K562 (cell line): ENCODE measurements around the gene OR2T4. TPM values are rescaled to one million over a fixed set of nuclear protein-coding genes. Genes with fewer than 3 reads are reported as not detected.

Source experiments
- ATAC-seq: fragments of 200-7000 bp; cut with Tn5 transposase; 3 replicates; pipeline ENCODE4 v1.9.1; 2020; ENCODE audit warnings: moderate library complexity
- BruUV-seq: library from RNA; stranded (reverse); fragments of 400-500 nt; replicated peaks from 2 replicates; lab custom pipeline; 2021; lab: Mats Ljungman, UMichigan
- CTCF ChIA-PET: fragments of 300-600 bp; formaldehyde crosslinking; extraction: SDS; loops from one replicate; lab custom pipeline; 2021; ENCODE audit warnings: low intra/inter-chr PET ratio; lab: Yijun Ruan, JAX
- POLR2A ChIA-PET: fragments of 300-600, 350-650 bp; sonication (Branson Sonifier 250); formaldehyde crosslinking; extraction: SDS; loops from one replicate; lab custom pipeline; 2021; ENCODE audit warnings: antibody characterized with exemption, inconsistent platforms; lab: Yijun Ruan, JAX
- DNase-seq, 4 experiments: peaks; one replicate each; pipeline versions ENCODE4 v3.0.0 to v3.0.0-alpha.2; 2011 to 2018; ENCODE audit warnings: low spot score in 3 of 4, mixed read lengths in 3 of 4; ENCODE audit errors: extremely low read depth in 1 of 4
- FAIRE-seq: peaks from 2 replicates; lab custom pipeline; 2011; peaks lifted over from hg19 to GRCh38; lab: Jason Lieb, UNC
- H2AFZ ChIP-seq: 2 replicates; pipeline ENCODE4 v1.6.0; 2011; ENCODE audit warnings: low read depth, low read length, control low read depth, inconsistent platforms
- H3K27ac ChIP-seq: fragments of 200-600 bp; 3 replicates; pipeline ENCODE4 v1.8.0; 2011; ENCODE audit warnings: low read depth, mild to moderate bottlenecking, control low read depth, inconsistent platforms, low read length, moderate library complexity, mixed read lengths; ENCODE audit errors: extremely low read depth
- H3K27me3 ChIP-seq, 2 experiments: fragments of 300-600 bp in 1 of 2; 2 replicates in 1 of 2; 3 replicates in 1 of 2; pipeline versions ENCODE4 v1.6.0 to v1.8.0; 2011; ENCODE audit warnings: inconsistent platforms in 2 of 2, low read length in 2 of 2, mild to moderate bottlenecking in 1 of 2, mixed read lengths in 1 of 2, moderate library complexity in 1 of 2; ENCODE audit not compliant: control insufficient read depth in 2 of 2, insufficient read depth in 2 of 2
- H3K36me3 ChIP-seq: fragments of 300-600 bp; 3 replicates; pipeline ENCODE4 v1.8.0; 2011; ENCODE audit warnings: mild to moderate bottlenecking, low read length, inconsistent platforms; ENCODE audit not compliant: control insufficient read depth, insufficient read depth
- H3K4me1 ChIP-seq, 2 experiments: fragments of 200-600 bp in 1 of 2; replicated peaks in 1 of 2; 2 replicates in 1 of 2; 3 replicates in 1 of 2; pipeline versions ENCODE4 v1.5.1 to v1.8.0; 2011; ENCODE audit warnings: inconsistent platforms in 2 of 2, low read length in 2 of 2, mild to moderate bottlenecking in 1 of 2, mixed read lengths in 1 of 2, moderate library complexity in 1 of 2; ENCODE audit not compliant: control insufficient read depth in 2 of 2, insufficient read depth in 2 of 2
- H3K4me2 ChIP-seq: 2 replicates; pipeline ENCODE4 v1.6.1; 2011; ENCODE audit warnings: low read length, control low read depth, inconsistent platforms, mixed read lengths; ENCODE audit not compliant: insufficient read depth
- H3K4me3 ChIP-seq: fragments of 200-600 bp; sonication (generic), shearing (Covaris generic); 2 replicates; pipeline ENCODE4 v1.5.1; 2016; ENCODE audit warnings: control low read depth, inconsistent platforms
- H3K79me2 ChIP-seq: fragments of 200-600 bp; 3 replicates; pipeline ENCODE4 v1.8.0; 2011; ENCODE audit warnings: low read length, inconsistent platforms; ENCODE audit not compliant: control insufficient read depth, insufficient read depth
- H3K9ac ChIP-seq, 2 experiments: 2 replicates each; pipeline versions ENCODE4 v1.6.0 to v1.6.1; 2011; ENCODE audit warnings: low read depth in 2 of 2, low read length in 2 of 2, control low read depth in 1 of 2, inconsistent platforms in 1 of 2, mild to moderate bottlenecking in 1 of 2, mixed read lengths in 1 of 2; ENCODE audit not compliant: insufficient read depth in 1 of 2
- H3K9me1 ChIP-seq: one replicate; pipeline ENCODE4 v1.6.0; 2011; ENCODE audit warnings: inconsistent platforms, mild to moderate bottlenecking, low read length, moderate library complexity; ENCODE audit not compliant: control insufficient read depth, insufficient read depth
- H3K9me3 ChIP-seq: replicated peaks from 2 replicates; pipeline ENCODE4 v1.5.1; 2011; ENCODE audit warnings: low read depth, low read length, inconsistent platforms; ENCODE audit not compliant: control insufficient read depth, insufficient read depth
- H4K20me1 ChIP-seq: replicated peaks from 2 replicates; pipeline ENCODE4 v1.6.1; 2011; ENCODE audit warnings: low read length, inconsistent platforms, mixed read lengths; ENCODE audit not compliant: control insufficient read depth, insufficient read depth
- E2F8 ChIP-seq: fragments of 450-650 bp; IDR thresholded peaks from 2 replicates; pipeline ENCODE4 v1.7.1; 2018; ENCODE audit warnings: mild to moderate bottlenecking, low read depth; ENCODE audit not compliant: partially characterized antibody
- ELF4 ChIP-seq: fragments of 450-650 bp; formaldehyde crosslinking; IDR thresholded peaks from 2 replicates; pipeline ENCODE4 v1.4.0; 2022; ENCODE audit warnings: missing genetic modification characterization
- KLF6 ChIP-seq: fragments of 250-450 bp; sonication (Bioruptor Pico); IDR thresholded peaks from 2 replicates; pipeline ENCODE4 v1.4.0; 2020; ENCODE audit warnings: mild to moderate bottlenecking, moderate library complexity, borderline replicate concordance
- MTA2 ChIP-seq: fragments of 450-650 bp; IDR thresholded peaks from 2 replicates; pipeline ENCODE4 v1.6.1; 2016; ENCODE audit warnings: low read depth
- PREB ChIP-seq: sonication (generic); formaldehyde crosslinking; IDR thresholded peaks from 2 replicates; pipeline ENCODE4 v1.8.1; 2023; ENCODE audit warnings: mild to moderate bottlenecking, missing genetic modification reagents
- REST ChIP-seq, 2 experiments: fragments of 450-650 bp; formaldehyde crosslinking in 1 of 2; IDR thresholded peaks; 2 replicates each; pipeline versions ENCODE4 v1.4.0 to v1.6.1; 2014 to 2020; ENCODE audit warnings: mild to moderate bottlenecking in 2 of 2, borderline replicate concordance in 1 of 2, low read depth in 1 of 2
- SMARCB1 ChIP-seq: IDR thresholded peaks from 2 replicates; pipeline ENCODE4 v1.6.1; 2011; ENCODE audit warnings: improper control_type of control experiment, low read depth; ENCODE audit not compliant: insufficient read length
- ZNF57 ChIP-seq: fragments of 450-650 bp; formaldehyde crosslinking; IDR thresholded peaks from 2 replicates; pipeline ENCODE4 v1.4.0; 2020; ENCODE audit warnings: mild to moderate bottlenecking, moderate library complexity
- WGBS: fragments of 100-300 bp; shearing (Covaris generic); methylation state at CpG from one replicate; pipeline ENCODE4 v1.1.6; 2016; ENCODE audit warnings: low coverage, mixed read lengths; ENCODE audit not compliant: insufficient coverage; ENCODE audit errors: missing lambda C conversion rate; 5-methylcytosine and 5-hydroxymethylcytosine counted together
- in situ Hi-C: fragments of 300-500 bp; cut with MboI; formaldehyde crosslinking; loops from 4 replicates; pipeline ENCODE4 v1.15.0; 2018; ENCODE audit warnings: inconsistent platforms, mixed read lengths
- intact Hi-C: fragments of 100-400 bp; cut with micrococcal nuclease; formaldehyde crosslinking; loops from 2 replicates; pipeline ENCODE4 v1.14.2; 2022
- polyA plus RNA-seq, 8 experiments: library from polyadenylated mRNA; depleted of rRNA in 4 of 8; stranded (reverse) in 5 of 8; unstranded in 3 of 8; fragments of >200 nt; fragmentation: Nextera tagmentation in 2 of 8; fragmentation: Illumina TruSeq in 1 of 8; extraction: Ambion mirVana in 2 of 8; extraction: Trizol in 1 of 8; gene quantifications; 2 replicates each; pipeline versions ENCODE4 v1.2.1 to v1.2.3, GENCODE V29; 2011 to 2014; ENCODE audit warnings: inconsistent platforms in 1 of 8, missing spikeins in 1 of 8
- total RNA-seq, 7 experiments: library from RNA; depleted of rRNA in 6 of 7; stranded (reverse); fragments of >200 nt in 6 of 7; fragmentation: Illumina TruSeq in 2 of 7; extraction: Trizol in 2 of 7; gene quantifications; 2 replicates each; pipeline versions ENCODE4 v1.2.1 to v1.2.3, GENCODE V29; 2011 to 2021; ENCODE audit warnings: low replicate concordance in 1 of 7

The OR2T4 gene
- total and polyA plus RNA-seq, 9 of the 15 experiments (the other 6 are each of a cell fraction or from before 2014, with no cell fraction given) = not detected

- POLR2A ChIA-PET = no interaction called here
- no peaks in the 10 kb centered on the region for H3K4me1 ChIP-seq
- no peak overlapping the region for H2AFZ ChIP-seq
- no peak overlapping the region for H3K9ac ChIP-seq
- no peak overlapping the region for H3K4me3 ChIP-seq
- no peak for TF ChIP-seq REST (IDR thresholded peaks at IDR 0.05; ENCODE audit: borderline replicate concordance)
- no peak for TF ChIP-seq REST (CRISPR knock-in tag; IDR thresholded peaks at IDR 0.05; ENCODE audit: low read depth)
- TF ChIP-seq KLF6 (CRISPR knock-in tag) = no peak
- TF ChIP-seq MTA2 = no peak
- TF ChIP-seq E2F8 = no peak
- TF ChIP-seq ZNF57 (CRISPR knock-in tag) = no peak
- no peak for TF ChIP-seq SMARCB1
- no peak for TF ChIP-seq ELF4 (CRISPR knock-in tag)
- TF ChIP-seq PREB = no peak
- TF ChIP-seq, all 486 proteins: peak for 0
- no peak for FAIRE-seq
- ATAC-seq = no peak
- H3K27me3 ChIP-seq = no peaks in the 10 kb centered on the region
- no peak for DNase-seq
- no peaks in the 10 kb centered on the region for H3K79me2 ChIP-seq
- 0% methylated on average over 2 of the region's 2 CpGs for WGBS
- no peaks in the 10 kb centered on the region; the same call in 1 of the 2 replicates for H3K9me3 ChIP-seq
- no TSS peak for BruUV-seq
- H3K4me2 ChIP-seq = no peak overlapping the region
- no peaks in the 10 kb centered on the region for H3K9me1 ChIP-seq
- intact Hi-C loops (no loop called here), in situ Hi-C loops (no loop called here)
- CTCF ChIA-PET = no interaction called here
- H3K36me3 ChIP-seq = no peaks in the 10 kb centered on the region
- H4K20me1 ChIP-seq = no peaks in the 10 kb centered on the region
- H3K27ac ChIP-seq = no peak overlapping the region
These were observed 27.0 kb downstream of the OR2T4 start for GRCh38 chr1:248388426-248388825.
